ENCODE data around the gene ZNF121.
A peak's percentile ranks its signal among the peaks of the same experiment; 100 is the strongest.
"Not testable (repeated sequence)": the region's sequence is repeated elsewhere in the genome, so short reads cannot be mapped to it uniquely, and the experiment has no call there.

Gene ZNF121

DNA sequence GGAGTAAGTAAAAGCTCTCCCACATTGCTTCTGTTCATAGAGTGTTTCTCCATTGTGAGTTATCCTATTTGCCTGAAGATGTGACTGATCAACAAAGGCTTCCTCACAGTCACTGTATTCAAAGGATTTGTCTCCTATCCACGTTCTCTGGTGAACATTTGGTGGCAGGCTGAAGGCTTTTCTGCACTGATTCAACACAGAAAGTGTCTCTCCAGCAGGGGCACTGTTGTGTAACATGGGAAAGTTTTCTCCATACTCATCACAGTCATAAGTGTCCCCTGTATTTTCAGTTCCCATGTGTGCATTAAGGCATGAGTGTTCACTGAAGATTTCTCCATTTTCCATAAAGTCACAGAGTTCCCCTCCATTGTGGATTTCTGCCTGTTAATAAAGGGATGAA lies 17.6 kb downstream of the ZNF121 start:
- no peaks in the 10 kb centered on the region for H3K27me3 Mint-ChIP-seq
- peaks cover 2% of the 10 kb centered on the region for H3K4me1 Mint-ChIP-seq
- H3K9me3 Mint-ChIP-seq = peaks cover 16% of the 10 kb centered on the region
- H3K27ac Mint-ChIP-seq = no peak overlapping the region
- peaks cover 60% of the 10 kb centered on the region for H3K36me3 Mint-ChIP-seq
- ATAC-seq (ENCODE audit: low read depth) (no peak), DNase-seq (ENCODE audit: low spot score in 2 of 2) (no peak)
- H3K4me3 Mint-ChIP-seq = no peak overlapping the region

DNA sequence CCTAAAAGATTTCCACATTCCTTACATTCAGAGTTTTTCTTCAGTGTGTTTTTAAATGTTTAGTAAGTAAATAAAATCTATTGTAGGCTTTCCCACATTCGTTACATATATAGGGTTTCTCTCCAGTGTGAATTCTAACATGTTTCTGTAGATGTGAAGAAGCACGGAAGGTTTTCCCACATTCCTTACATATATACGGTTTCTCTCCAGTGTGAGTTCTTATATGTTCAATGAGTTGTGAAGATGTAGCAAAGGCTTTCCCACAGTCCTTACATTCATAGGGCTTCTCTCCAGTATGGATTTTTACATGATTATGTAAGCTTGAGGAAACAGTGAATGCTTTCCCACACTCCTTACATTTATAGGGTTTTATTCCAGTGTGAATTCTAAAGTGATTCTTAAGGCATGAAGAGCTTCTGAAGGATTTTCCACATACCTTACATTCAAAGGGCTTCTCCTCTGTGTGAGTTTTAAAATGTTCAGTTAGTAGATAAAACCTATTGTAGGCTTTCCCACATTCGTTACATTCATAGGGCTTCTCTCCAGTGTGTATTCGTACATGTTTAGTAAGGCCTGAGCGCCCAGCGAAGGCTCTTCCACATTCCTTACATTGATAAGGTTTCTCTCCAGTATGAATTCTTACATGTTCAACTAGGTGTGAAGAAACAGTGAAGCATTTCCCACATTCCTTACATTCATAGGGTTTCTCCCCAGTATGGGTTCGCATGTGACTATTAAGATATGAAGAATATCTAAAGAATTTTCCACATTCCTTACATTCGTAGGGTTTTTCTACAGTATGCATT lies 18.2 kb downstream of the ZNF121 start:
- Mint-ChIP-seq H3K4me3 (no peak overlapping the region), H3K27me3 (no peaks in the 10 kb centered on the region), H3K27ac (no peak overlapping the region), H3K4me1 (peaks cover 2% of the 10 kb centered on the region), H3K36me3 (peaks cover 60% of the 10 kb centered on the region), H3K9me3 (peaks cover 16% of the 10 kb centered on the region)
- DNase-seq (ENCODE audit: low spot score in 2 of 2) (no peak), ATAC-seq (ENCODE audit: low read depth) (no peak)

DNA sequence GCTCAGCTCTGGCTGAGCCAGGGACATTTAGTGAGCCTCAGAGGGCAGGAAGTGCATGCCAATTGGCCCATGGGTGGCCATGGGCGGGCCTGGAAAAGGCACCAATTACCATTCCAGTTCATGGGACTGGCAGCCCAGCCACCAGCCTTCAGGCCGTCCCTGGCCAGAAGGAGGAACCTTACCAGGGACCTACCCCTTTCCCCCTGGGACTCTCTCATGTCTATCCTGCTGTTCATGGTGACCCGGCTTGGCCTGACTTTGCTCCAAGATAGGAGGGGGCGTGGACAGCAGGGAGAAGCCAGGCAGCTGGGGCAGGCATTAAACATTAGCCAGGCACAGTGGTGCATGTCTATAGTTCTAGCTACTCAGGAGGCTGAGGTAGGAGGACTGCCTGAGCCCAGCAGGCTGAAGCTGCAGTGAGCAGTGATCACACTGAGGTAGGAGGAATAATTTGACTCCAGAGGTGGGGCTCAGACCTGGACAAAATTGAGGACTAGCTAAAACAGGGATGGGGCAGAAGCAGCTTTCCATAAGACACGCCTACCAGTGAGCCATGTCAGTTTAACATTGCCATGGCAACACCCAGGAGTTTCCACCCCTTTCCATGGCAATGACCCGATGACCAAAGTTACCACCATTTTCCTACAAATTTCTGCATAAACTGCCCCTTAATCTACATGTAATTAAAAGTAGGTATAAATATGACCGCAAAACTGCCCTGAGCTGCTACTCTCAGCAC lies 31.6 kb downstream of the ZNF121 start:
- Mint-ChIP-seq H3K27ac (no peak overlapping the region), H3K27me3 (no peaks in the 10 kb centered on the region), H3K36me3 (peaks cover 12% of the 10 kb centered on the region), H3K4me3 (no peak overlapping the region), H3K9me3 (peaks cover 9% of the 10 kb centered on the region), H3K4me1 (no peaks in the 10 kb centered on the region)
- DNase-seq (ENCODE audit: low spot score in 2 of 2) = no peak
- no peak for ATAC-seq (ENCODE audit: low read depth)

DNA sequence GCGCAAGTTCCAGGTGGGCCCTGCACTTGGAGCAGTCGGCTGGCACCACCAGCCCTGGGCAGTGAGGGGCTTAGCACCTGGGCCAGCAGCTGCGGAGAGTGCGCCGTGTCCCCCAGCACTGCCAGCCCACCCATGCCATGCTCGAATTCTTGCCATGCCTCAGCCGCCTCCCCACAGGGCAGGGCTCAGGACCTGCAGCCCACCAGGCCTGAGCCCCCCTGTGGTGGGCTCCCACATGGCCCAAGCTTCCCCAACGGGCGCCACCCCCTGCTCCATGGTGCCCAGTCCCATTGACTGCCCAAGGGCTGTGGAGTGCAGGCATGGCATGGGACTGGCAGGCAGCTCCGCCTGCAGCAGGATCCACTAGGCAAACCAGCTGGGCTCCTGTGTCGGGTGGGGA lies 36.4 kb downstream of the ZNF121 start:
- H3K27ac Mint-ChIP-seq = no peak overlapping the region
- H3K9me3 Mint-ChIP-seq = peaks cover 11% of the 10 kb centered on the region
- no peak for DNase-seq (ENCODE audit: low spot score in 2 of 2)
- H3K4me3 Mint-ChIP-seq = no peak overlapping the region
- no peak for ATAC-seq (ENCODE audit: low read depth)
- H3K4me1 Mint-ChIP-seq = no peaks in the 10 kb centered on the region
- H3K36me3 Mint-ChIP-seq = peaks cover 15% of the 10 kb centered on the region
- H3K27me3 Mint-ChIP-seq = no peaks in the 10 kb centered on the region

DNA sequence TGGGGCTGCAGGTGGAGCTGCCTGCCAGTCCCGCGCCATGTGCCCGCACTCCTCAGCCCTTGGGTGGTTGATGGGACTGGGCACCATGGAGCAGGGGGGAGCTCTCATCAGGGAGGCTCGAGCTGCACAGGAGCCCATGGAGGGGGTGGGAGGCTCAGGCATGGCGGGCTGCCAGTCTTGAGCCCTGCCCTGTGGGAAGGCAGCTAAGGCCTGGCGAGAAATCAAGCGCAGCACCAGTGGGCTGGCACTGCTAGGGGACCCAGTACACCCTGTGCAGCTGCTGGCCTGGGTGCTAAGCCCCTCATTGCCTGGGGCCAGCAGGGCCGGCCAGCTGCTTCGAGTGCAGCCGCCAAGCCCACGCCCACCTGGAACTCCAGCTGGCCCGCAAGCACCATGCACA lies 43.0 kb downstream of the ZNF121 start:
- H3K9me3 Mint-ChIP-seq; H3K27me3 Mint-ChIP-seq; ATAC-seq (ENCODE audit: low read depth); H3K27ac Mint-ChIP-seq; H3K4me1 Mint-ChIP-seq; H3K4me3 Mint-ChIP-seq; DNase-seq (ENCODE audit: low spot score in 2 of 2); H3K36me3 Mint-ChIP-seq: not testable (repeated sequence)

DNA sequence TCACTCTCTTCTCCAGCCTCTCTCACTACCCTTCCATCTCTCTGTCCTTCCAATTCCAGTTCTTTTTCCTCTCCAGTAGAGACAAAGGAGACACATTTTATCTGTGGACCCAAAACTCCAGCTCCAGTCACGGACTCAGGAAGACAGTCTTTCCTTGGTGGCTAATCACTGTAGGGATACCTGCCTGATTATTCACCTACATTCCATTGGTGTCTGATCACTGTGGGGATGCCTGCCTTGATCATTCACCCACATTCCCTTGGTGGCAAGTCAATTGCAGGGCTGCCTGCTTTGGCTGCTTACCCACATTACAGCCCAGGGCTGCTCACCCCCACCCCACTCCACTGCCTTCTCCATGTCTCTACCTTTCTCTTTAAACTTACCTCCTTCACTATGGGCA lies 44.4 kb downstream of the ZNF121 start:
- Mint-ChIP-seq H3K36me3 (peaks cover 22% of the 10 kb centered on the region), H3K4me3 (peak overlapping the region; percentile 68), H3K27ac (peak overlapping the region; percentile 51)
- H3K27me3 Mint-ChIP-seq; H3K9me3 Mint-ChIP-seq; ATAC-seq (ENCODE audit: low read depth); DNase-seq (ENCODE audit: low spot score in 2 of 2); H3K4me1 Mint-ChIP-seq: not testable (repeated sequence)

DNA sequence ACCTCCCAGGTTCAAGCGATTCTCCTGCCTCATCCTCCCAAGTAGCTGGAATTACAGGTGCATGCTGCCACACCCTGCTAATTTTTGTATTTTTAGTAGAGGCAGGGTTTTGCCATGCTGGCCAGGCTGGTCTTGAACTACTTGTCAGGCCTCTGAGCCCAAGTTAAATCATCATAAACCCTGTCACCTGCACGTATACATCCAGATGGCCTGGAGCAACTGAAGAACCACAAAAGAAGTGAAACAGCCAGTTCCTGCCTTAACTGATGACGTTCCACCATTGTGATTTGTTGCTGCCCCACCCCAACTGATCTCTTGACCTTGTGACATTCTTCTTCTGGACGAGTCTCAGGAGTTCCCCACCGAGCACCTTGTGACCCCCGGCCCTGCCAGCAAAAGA lies 45.1 kb downstream of the ZNF121 start:
- not testable (repeated sequence) for H3K9me3 Mint-ChIP-seq

DNA sequence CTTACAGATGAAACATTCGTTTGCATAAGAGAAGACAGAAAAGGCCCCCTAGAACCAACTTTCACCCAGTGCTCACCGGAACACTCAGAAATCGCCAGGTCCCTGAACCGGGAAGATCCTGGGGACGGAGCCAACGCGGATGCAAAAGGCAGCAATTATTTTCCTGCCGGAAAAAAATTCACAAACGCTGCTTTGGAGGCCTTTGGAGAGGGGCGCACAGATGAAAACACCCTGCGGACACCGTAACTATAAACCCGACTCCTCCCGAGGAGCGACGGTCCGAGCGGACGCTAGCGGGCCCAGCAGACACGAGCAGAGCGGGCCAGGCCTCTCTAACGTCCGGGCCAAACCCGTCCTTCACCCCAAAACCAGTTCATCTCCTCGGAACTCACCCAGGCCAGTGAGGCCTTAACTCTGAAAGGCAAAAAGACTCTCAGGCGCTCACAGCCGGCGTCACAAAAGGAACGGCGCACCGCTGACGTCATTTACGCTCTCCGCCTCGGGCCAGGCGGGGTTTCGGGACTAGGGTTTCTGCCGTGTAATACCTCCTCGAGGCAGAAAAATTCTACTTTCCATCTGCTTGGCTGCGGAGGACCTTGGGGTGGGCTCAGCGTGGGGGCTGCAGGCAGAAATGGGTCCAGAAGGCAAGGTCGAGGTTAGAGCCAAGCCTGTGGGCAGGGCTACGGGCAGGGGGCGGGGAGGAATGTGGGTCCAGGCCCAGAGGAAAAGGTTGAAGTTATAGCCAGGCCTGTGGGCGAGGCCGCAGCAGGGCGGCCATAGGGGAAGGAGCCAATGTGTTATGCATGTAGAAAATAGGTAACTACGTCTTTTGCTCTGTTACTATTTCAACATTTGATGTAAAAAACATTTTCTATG lies 45.9 kb downstream of the ZNF121 start, which contains the start of gene ZNF426:
Gene ZNF426, minus strand, starts transcription at position 463 of the 876 bp plus-strand sequence. CDS start 2,413 bp downstream, outside the sequence.
- H3K36me3 Mint-ChIP-seq = peaks cover 34% of the 10 kb centered on the region

More for the DNA sequence above, 45.1 kb downstream of the ZNF121 start:
- not testable (repeated sequence) for ATAC-seq (ENCODE audit: low read depth); H3K4me1 Mint-ChIP-seq; H3K27me3 Mint-ChIP-seq; DNase-seq (ENCODE audit: low spot score in 2 of 2)
- H3K27ac Mint-ChIP-seq = peak overlapping the region; percentile 51
- H3K36me3 Mint-ChIP-seq = peaks cover 27% of the 10 kb centered on the region
- H3K4me3 Mint-ChIP-seq = peak overlapping the region; percentile 68

DNA sequence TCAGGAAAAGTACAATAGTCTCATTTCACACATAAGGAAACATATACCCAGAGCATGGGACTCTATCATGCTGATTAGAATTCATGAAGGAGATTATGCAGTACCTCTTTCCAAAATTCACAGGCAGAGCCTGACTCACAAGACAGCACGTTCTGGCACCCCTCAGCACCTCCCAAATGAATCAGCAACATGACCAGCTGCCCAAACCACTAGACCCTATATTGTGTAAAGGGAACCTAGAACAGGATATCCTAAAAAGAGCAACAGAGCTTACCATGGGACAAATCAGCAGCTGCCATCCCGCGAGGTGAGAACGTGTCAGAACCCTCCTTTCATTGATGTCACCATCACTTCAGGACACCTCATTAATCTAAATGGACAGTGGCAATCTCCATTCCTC lies 48.4 kb downstream of the ZNF121 start:
- no peak overlapping the region for H3K4me3 Mint-ChIP-seq
- peaks cover 16% of the 10 kb centered on the region for H3K9me3 Mint-ChIP-seq
- DNase-seq (ENCODE audit: low spot score in 2 of 2) (no peak), ATAC-seq (ENCODE audit: low read depth) (no peak)
- H3K27ac Mint-ChIP-seq = no peak overlapping the region
- no peaks in the 10 kb centered on the region for H3K27me3 Mint-ChIP-seq
- H3K4me1 Mint-ChIP-seq = peaks cover 10% of the 10 kb centered on the region
- H3K36me3 Mint-ChIP-seq = peaks cover 56% of the 10 kb centered on the region

More for the DNA sequence above, 45.9 kb downstream of the ZNF121 start, which contains the start of gene ZNF426:
- peak within 1 kb of the TSS; percentile 94 for H3K4me3 Mint-ChIP-seq
- H3K4me1 Mint-ChIP-seq = peaks cover 10% of the 10 kb centered on the region
- H3K9me3 Mint-ChIP-seq = peaks cover 9% of the 10 kb centered on the region
- H3K27ac Mint-ChIP-seq = peak within 1 kb of the TSS; percentile 99
- no peaks in the 10 kb centered on the region for H3K27me3 Mint-ChIP-seq
- DNase-seq (ENCODE audit: low spot score in 2 of 2) (peak; percentile 81 to 86), ATAC-seq (ENCODE audit: low read depth) (peak; percentile 98)

DNA sequence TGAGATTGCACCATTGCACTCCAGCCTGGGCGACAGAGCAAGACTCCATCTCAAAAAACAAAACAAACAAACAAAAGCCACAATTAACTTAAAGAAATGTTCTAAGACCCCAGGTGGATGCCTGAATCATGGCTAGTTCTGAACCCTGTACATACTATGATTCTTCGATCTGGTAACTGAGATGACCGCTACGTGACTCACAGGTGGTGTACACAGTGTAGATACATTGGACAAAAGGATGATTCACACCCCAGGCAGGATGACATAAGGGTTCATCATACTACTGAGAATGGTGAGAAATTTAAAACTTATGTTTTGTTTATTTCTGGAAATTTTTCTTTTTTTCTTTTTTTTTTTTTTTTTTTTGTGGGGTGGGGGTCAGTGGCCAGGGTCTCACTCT lies 52.4 kb downstream of the ZNF121 start:
- ATAC-seq (ENCODE audit: low read depth) = no peak
- no peaks in the 10 kb centered on the region for H3K4me1 Mint-ChIP-seq
- H3K9me3 Mint-ChIP-seq = peaks cover 10% of the 10 kb centered on the region
- H3K4me3 Mint-ChIP-seq = no peak overlapping the region
- peaks cover 80% of the 10 kb centered on the region for H3K36me3 Mint-ChIP-seq
- no peak for DNase-seq (ENCODE audit: low spot score in 2 of 2)
- H3K27ac Mint-ChIP-seq = no peak overlapping the region
- no peaks in the 10 kb centered on the region for H3K27me3 Mint-ChIP-seq

DNA sequence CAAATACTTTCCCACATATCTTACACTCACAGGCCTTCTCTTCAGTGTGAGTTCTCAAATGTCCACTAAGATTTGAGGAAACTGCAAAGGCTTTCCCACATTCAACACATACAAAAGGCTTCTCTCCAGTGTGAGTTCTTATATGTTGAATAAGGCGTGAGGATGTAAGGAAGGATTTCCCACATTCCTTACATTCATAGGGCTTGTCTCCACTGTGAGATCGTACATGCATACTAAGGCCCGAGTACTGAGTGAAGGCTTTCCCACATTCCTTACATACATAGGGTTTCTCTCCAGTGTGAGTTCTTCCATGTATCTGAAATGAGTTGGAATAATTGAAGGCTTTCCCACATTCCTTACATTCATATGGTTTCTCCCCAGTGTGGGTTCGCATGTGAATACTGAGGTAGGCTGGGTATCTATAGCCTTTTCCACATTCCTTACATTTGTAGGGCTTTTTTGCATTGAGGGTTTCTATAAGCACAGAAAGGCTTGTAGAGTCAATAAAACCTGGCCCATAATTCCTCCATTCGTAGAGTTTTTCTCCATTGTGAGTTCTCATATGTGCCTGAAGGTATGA lies 55.5 kb downstream of the ZNF121 start:
- no peaks in the 10 kb centered on the region for H3K27me3 Mint-ChIP-seq
- DNase-seq (ENCODE audit: low spot score in 2 of 2) = no peak
- no peak overlapping the region for H3K4me3 Mint-ChIP-seq
- H3K9me3 Mint-ChIP-seq = peaks cover 21% of the 10 kb centered on the region
- no peaks in the 10 kb centered on the region for H3K4me1 Mint-ChIP-seq
- ATAC-seq (ENCODE audit: low read depth) = no peak
- peaks cover 72% of the 10 kb centered on the region for H3K36me3 Mint-ChIP-seq
- no peak overlapping the region for H3K27ac Mint-ChIP-seq

DNA sequence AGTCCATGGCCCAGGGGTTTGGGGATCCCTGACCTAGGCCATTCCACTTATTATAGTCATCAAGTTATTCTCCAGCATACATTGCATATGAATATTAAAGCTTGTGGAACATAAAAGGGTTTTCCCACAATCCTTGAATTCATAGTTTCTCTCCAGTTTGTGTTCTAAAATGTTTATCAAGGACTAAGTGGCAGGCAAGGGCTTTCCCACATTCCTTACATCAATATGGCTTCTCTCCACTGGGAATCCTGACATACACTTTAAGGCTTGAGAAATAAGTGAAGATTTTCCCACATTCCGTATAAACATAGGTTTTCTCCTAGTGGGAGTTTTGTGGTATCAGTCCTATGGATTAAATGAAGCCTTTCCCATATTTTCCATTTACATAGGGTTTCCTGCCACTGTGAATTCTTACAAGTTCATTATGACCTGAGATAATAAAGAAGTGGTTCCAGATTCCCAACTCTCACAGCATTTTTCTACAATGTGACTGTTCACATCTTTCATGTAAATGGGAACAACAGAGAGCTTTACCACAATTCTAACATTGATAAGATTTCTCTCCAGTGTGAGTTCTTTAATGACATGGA lies 60.3 kb downstream of the ZNF121 start:
- Mint-ChIP-seq H3K27ac (no peak overlapping the region), H3K4me3 (no peak overlapping the region), H3K4me1 (no peaks in the 10 kb centered on the region), H3K9me3 (peaks cover 25% of the 10 kb centered on the region), H3K36me3 (peaks cover 41% of the 10 kb centered on the region), H3K27me3 (no peaks in the 10 kb centered on the region)
- ATAC-seq (ENCODE audit: low read depth) = no peak
- DNase-seq (ENCODE audit: low spot score in 2 of 2) = no peak

All from memory B cell (primary cell).